ENCODE results near the gene AGBL1. TPM values are rescaled to one million over a fixed set of nuclear protein-coding genes. Genes with fewer than 3 reads are reported as not detected.

AGBL1 gene
- polyA plus RNA-seq, 1 experiment: not detected

DNA sequence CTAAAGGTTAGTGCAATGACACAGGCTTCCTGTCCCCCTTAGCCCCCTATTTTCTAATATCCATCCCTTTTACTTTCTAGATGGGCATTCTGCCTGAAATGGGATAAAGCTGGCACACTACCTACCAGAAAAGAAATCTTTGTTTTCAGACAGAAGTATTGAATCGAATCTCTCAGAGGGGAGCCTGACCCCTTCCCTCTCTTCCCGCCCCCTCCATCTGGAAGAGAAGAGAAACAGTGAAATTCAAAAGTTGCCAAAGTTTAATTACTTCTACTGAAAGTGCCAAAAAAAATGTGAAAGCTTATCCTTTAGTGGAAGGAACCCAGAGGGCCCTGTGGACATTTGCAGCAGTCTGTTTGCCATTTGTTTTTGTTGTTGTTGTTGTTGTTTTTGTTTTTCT is 523.8 kb downstream of the AGBL1 start:
- no peak for DNase-seq (ENCODE audit: low read depth)
- no peaks in the 10 kb centered on the region for H3K36me3 ChIP-seq (ENCODE audit: control insufficient read depth, insufficient read depth, low read length)
- no peak overlapping the region for H3K4me3 ChIP-seq (ENCODE audit: low read depth, low read length)
- CTCF ChIA-PET: no interaction called here
- TF ChIP-seq, protein P1, sequence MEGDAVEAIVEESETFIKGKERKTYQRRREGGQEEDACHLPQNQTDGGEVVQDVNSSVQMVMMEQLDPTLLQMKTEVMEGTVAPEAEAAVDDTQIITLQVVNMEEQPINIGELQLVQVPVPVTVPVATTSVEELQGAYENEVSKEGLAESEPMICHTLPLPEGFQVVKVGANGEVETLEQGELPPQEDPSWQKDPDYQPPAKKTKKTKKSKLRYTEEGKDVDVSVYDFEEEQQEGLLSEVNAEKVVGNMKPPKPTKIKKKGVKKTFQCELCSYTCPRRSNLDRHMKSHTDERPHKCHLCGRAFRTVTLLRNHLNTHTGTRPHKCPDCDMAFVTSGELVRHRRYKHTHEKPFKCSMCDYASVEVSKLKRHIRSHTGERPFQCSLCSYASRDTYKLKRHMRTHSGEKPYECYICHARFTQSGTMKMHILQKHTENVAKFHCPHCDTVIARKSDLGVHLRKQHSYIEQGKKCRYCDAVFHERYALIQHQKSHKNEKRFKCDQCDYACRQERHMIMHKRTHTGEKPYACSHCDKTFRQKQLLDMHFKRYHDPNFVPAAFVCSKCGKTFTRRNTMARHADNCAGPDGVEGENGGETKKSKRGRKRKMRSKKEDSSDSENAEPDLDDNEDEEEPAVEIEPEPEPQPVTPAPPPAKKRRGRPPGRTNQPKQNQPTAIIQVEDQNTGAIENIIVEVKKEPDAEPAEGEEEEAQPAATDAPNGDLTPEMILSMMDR (IDR thresholded peaks at IDR 0.05; ENCODE audit: insufficient read depth, low read depth, low read length): no peak
- POLR2A ChIA-PET: no interaction called here
- no peaks in the 10 kb centered on the region for H3K27me3 ChIP-seq (ENCODE audit: control insufficient read depth, insufficient read depth, low read length)

DNA sequence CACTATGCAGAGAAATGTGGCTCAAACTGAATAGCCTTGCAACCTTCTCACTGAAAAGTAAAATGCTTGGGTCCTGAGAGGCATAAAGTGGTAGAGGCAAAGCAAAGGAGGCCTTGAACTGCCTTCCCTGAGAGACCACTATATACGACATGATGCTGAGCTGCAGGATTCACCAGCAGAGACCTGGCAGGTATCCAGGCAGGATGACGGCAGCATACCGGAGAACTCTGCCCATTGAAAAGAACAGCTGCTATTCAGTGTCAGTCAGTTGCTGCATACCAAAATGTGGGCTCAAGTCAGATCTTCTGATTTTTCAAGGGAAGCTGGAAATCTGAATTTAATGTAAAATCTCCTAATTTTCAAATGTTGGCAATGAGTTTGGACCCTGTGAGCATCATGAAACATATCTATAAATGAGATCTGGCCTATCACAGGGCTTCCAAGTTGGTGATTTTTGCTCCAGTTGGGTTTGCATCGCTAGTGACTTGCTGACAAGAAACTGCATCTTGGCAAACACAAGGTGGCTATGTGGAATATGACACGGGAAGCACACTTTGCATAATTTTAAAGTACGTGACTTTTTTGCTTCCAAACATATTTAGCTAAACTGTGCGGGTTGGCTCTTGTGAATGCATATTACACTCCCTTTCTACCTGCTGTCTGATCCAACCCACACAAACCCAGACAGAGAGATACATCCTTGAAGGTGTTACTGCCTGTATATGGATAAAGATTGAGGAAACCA is 529.0 kb downstream of the AGBL1 start:
- Histone ChIP-seq H3K27me3 (ENCODE audit: control insufficient read depth, insufficient read depth, low read length) (no peaks in the 10 kb centered on the region), H3K4me3 (ENCODE audit: low read depth, low read length) (no peak overlapping the region), H3K36me3 (ENCODE audit: control insufficient read depth, insufficient read depth, low read length) (no peaks in the 10 kb centered on the region)
- CTCF ChIA-PET: no interaction called here
- POLR2A ChIA-PET: no interaction called here
- TF ChIP-seq, protein P1 (IDR thresholded peaks at IDR 0.05; ENCODE audit: insufficient read depth, low read depth, low read length): no peak
- DNase-seq (ENCODE audit: low read depth): no peak

DNA sequence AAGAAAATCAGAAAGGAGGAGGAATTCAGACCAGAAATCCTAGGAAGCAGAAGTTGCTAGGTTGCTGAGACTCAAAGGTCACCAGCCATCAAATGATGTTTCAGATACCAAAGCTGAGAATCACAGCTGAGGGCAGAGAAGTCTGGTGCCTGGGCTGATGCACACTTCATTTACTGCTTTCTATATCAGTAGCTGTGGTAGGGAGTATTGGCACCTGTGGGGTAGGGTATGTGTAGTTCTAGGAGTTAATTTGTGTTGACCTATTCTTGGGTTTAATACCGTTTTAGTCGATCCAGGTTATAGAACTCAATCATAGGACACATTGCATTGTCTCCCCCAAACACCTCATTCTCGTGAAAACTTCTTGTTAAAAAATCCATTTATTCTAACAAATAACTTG is 529.6 kb downstream of the AGBL1 start:
- Histone ChIP-seq H3K36me3 (ENCODE audit: control insufficient read depth, insufficient read depth, low read length) (no peaks in the 10 kb centered on the region), H3K4me3 (ENCODE audit: low read depth, low read length) (no peak overlapping the region), H3K27me3 (ENCODE audit: control insufficient read depth, insufficient read depth, low read length) (no peaks in the 10 kb centered on the region)
- no peak for DNase-seq (ENCODE audit: low read depth)
- POLR2A ChIA-PET: no interaction called here
- CTCF ChIA-PET: no interaction called here
- TF ChIP-seq, protein P1 (IDR thresholded peaks at IDR 0.05; ENCODE audit: insufficient read depth, low read depth, low read length): no peak

DNA sequence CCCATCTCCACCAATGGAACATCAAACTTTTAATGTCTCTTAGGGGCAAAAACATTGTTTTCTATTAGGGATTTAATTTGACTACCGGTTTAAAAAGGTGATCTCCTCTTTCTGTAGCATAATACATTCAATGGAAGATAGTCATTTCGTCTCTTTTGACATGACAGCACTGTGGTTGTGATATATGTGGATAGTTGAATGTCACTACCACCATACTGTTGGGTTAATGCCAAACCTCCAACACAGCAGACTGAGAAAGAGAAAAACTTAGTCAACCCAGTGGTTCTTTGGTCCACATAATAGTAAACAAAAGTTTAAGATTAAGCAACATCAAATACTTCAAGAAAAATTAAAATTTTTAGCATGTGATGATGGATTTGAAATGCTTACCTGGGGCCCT is 530.4 kb downstream of the AGBL1 start:
- CTCF ChIA-PET: no interaction called here
- POLR2A ChIA-PET: no interaction called here
- DNase-seq (ENCODE audit: low read depth): no peak
- no peaks in the 10 kb centered on the region for H3K27me3 ChIP-seq (ENCODE audit: control insufficient read depth, insufficient read depth, low read length)
- no peaks in the 10 kb centered on the region for H3K36me3 ChIP-seq (ENCODE audit: control insufficient read depth, insufficient read depth, low read length)
- TF ChIP-seq, protein P1 (IDR thresholded peaks at IDR 0.05; ENCODE audit: insufficient read depth, low read depth, low read length): no peak
- H3K4me3 ChIP-seq (ENCODE audit: low read depth, low read length): no peak overlapping the region

DNA sequence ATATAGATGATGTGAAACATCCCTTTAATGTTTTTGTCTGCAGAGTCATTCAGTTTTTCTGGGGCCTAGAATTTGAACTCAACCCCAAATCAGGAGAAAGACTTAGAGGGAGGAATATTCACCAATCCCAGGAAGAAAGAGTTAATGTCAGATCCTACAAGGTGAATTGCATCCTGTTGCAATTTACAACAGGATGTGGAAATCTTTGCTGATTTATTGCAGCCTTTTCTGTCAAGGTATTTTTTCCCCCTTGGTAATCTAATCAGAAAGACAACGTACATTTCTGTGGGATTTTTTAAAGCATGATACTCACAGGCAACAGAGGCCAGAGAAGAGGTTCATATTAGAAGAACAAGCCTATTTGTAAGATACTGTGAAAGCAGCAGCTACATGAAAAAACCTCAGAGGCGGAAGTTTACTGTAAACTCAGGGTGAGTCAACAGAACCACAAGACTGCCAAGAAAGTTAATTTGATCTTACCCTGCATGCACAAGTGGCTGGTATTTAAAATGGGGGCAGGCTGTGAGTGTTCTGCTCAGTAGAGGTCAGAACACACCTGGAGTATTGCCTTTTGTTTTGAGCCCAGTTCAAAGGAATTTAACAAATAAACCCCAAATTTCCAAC is 531.9 kb downstream of the AGBL1 start:
- Histone ChIP-seq H3K4me3 (ENCODE audit: low read depth, low read length) (no peak overlapping the region), H3K27me3 (ENCODE audit: control insufficient read depth, insufficient read depth, low read length) (no peaks in the 10 kb centered on the region), H3K36me3 (ENCODE audit: control insufficient read depth, insufficient read depth, low read length) (no peaks in the 10 kb centered on the region)
- no peak for DNase-seq (ENCODE audit: low read depth)
- POLR2A ChIA-PET: no interaction called here
- TF ChIP-seq, protein P1 (IDR thresholded peaks at IDR 0.05; ENCODE audit: insufficient read depth, low read depth, low read length): no peak
- CTCF ChIA-PET: interaction anchor here (0.5 to 0.8 kb wide), 2 partner anchors 14 to 54 kb away, joined by 3 to 4 read pairs; no protein-coding TSS in a partner anchor

Measured in BJ (cell line).